Hypothalamus (tissue), 51 donors: ENCODE data around the gene UBE2R2.
"Not testable (repeated sequence)": the region's sequence is repeated elsewhere in the genome, so short reads cannot be mapped to it uniquely, and the experiment has no call there.

Source experiments
- DNase-seq, 51 donors: peaks; one replicate each; lab custom pipeline; 2025; lab: John Stamatoyannopoulos, UW

UBE2R2 gene

DNA sequence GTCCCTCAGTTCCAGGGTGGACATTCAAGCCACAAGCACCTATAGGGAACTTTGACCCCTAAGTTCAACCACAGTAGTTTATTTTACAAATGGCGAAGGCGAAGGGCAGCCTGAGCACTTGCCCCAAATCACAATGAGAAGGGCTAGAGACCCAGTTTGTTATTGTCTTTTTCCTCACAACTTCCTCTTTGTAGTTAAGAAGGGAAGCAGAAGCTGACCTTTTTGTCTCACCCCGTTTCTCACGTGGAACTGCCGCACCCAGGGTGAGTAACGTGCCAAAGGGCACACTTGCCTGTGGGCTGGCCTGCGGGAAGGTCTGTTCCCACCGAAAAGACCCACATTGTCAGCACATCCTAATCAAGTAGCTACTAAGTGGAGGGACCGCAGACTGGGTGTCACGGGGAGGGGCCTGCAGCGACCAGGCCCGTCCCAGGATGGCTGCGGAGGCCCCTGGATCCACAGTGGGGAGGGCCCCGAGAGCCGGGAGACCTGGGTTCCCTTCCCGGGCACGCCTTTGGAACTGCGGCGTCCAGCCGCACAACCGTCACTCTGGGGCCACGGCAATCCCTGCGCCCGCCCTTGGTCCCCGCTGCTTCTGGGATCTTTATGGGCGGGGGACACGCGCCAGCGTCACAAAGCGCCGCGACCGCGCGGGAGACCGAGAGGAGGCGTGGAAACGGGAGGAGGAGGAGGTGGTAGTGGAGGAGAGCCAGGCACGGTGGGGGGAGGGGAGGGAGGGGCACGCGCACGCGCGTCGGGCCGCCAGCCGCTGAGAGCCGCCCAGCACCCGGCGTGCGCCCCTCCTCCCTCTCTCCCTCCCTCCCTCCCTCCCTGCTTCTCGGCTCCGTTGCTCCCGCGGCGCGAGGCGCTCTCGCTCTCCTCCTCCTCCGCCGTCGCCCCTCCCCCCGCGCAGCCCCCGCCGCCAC lies at the start of gene UBE2R2:
Gene UBE2R2 (plus strand): TSS at position 834 of the 926 bp plus-strand sequence. CDS start 598 bp downstream, outside the sequence.
- DNase-seq = peak; percentile 69 to 96 (median 92)

- DNase-seq = not testable (repeated sequence)
These were observed 46.6 kb upstream of the UBE2R2 start for GRCh38 chr9:33770156-33770880.

- not testable (repeated sequence) for DNase-seq
These were observed 43.8 kb upstream of the UBE2R2 start for GRCh38 chr9:33773135-33773534.

DNA sequence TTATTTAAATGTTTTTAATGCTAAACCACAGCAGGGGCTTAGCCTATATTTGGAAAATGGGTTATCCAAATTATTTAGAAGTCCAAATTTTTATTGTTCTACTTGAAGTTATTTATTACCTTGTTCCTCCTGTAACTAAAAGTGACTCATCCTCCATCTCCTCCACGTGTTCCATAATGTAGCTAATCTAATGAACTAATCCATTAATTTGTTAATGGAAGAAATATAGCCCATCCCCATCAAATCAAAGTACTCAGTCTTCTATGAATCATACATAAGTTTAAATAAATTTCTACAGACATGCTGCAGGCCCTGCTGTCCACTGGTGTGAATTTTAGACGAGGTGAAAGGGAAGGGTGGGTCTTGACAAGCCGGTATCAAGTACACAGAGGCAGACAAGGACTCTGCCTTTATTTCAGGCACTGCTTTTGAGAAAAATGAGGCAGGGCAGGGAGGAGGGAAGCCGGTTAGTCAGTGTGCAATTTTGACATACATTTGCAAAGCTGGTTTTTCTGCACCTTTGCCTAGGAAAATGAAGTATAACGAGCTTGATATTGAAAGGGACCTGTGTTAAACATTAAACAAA lies 42.8 kb upstream of the UBE2R2 start:
- DNase-seq = not testable (repeated sequence)

DNA sequence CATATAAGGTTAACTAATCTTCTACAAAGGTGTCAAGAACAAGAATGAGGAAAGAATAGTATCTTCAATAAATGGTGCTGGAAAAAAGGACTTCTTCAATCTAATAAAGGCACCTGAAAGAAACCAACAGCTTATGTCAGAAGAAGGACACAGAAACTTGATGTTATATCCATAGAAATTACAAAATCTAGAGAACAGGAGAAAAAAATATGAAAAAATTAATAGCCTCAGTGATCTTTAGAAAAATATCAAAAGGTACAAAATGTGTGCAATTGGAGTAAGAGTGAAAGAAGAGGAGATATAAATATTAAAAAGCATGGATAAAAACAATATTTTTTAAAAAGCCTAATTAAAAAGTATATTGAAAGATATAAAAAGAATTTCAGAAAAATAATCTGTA lies 40.4 kb upstream of the UBE2R2 start:
- DNase-seq = no peak

DNA sequence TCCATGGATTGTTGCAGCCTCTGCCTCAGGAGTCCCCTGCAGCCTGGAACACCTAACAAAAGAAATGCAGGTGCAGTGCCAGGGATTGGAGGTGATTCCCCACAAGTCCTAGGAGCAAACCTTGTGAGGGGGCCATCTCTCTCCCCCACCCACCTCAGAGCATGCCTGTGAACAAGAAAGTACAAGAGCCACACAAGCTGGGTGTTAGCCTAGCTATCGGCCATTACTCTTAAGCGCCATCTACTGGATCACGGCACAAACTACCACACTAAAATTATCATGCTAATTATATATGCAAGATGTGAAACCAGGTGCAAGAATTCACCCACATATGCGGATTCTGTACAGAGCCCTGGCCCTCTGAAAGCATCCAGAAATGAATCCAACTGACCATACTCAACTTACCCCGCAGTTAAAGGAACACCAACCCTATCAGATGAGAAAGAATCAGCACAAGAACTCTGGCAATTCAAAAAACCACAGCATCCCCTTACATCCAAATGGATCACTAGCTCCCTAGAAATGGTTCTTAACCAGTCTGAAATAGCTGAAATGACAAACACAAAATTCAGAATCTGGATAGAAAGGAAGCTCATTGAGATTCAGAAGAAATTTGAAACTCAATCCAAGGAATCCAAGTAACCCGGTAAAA lies 38.1 kb upstream of the UBE2R2 start:
- peak in 20 of 51 donors; percentile 1 to 49 (median 10) for DNase-seq

GRCh38 chr9:33780276-33780675 lies 36.7 kb upstream of the UBE2R2 start:
- no peak for DNase-seq

DNA sequence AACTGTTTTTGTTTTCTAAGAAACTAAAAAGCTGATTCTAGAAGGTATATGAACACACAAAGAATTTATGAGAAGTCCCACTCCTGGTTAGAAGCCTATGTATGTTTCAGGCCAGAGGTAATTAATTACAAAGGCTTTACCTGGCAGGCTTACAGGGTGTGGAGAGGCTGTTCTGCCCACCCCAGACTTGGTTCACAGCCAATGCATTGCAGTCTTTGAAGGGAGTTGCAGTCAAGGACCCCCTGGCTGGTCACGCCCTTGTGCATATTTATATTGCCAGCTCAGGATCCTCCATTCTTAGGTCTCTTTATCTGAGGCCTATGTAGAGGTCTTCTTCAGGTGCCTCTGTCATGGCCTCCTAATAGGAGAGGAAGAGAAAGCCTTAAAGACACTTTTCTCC lies 35.2 kb upstream of the UBE2R2 start:
- no peak for DNase-seq

GRCh38 chr9:33782395-33783152 lies 34.4 kb upstream of the UBE2R2 start:
- DNase-seq = no peak

- DNase-seq = no peak
These were observed 31.0 kb upstream of the UBE2R2 start for GRCh38 chr9:33785914-33786313.

GRCh38 chr9:33786681-33787080 lies 30.3 kb upstream of the UBE2R2 start:
- DNase-seq = no peak

GRCh38 chr9:33787839-33788238 lies 29.1 kb upstream of the UBE2R2 start:
- DNase-seq = no peak

DNA sequence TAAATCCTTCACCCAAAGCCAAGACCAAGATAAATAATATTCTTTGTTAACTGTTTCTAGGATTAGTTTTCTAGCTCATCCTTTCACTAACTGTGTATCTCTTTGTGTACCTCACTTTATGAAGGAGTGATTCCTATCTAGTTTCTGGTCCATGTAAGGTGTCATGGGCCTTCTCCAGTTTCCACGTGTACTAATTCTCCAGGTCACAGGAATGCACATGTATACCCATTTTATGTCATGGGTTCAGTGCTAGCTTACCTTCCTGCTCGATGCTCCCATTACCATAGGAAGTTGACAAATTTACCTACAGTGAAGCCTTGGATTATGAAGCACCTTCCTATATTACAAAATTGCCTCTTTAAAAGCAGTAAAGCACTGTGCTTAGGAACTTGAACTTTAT lies 27.5 kb upstream of the UBE2R2 start:
- not testable (repeated sequence) for DNase-seq

GRCh38 chr9:33791117-33791516 lies 25.8 kb upstream of the UBE2R2 start:
- DNase-seq = no peak

DNA sequence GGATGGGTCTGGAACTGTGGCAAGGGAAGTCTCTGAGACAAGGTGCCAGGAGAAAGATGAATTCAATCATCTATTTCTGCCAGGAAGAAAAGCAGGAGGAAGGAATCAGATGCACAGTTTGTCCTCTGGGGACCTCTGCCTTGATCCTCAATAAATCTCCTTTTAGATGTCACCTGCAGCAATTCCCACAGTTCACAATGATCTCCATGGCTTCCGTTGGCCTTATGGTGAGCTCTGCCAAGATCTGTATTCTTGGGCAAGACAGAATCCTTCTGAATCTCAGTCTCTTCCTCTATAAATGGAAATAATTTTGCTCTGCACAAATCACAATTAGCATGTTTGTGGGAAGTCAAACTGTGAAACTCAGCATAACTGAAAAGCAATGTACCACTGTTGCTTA lies 23.5 kb upstream of the UBE2R2 start:
- not testable (repeated sequence) for DNase-seq

DNA sequence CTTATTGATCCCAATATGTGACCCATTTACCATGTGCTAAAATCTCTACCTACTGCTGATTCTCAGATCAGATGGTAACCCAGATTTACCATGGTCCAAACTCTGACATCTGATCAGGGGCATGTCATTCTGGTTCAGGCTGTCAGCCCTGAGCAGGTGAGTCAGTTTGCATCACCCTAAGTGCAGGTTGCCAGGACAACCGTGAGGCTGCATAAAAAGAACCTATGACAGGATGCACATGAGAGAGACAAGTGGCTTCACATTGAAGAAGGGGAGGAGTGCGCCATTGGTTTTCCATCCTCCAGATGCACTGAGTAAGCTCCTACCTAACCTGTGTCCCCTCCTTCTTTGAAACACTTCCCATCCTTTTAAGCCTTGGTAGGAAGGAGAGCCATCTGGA lies 22.4 kb upstream of the UBE2R2 start:
- DNase-seq = peak in 4 of 51 donors; percentile 6 to 24 (median 18)

GRCh38 chr9:33795281-33795680 lies 21.7 kb upstream of the UBE2R2 start, which contains the start of gene PRSS3:
Gene PRSS3, plus strand, starts transcription at chr9:33795561. Its CDS starts 13 bp downstream, at chr9:33795574.
- no peak for DNase-seq

DNA sequence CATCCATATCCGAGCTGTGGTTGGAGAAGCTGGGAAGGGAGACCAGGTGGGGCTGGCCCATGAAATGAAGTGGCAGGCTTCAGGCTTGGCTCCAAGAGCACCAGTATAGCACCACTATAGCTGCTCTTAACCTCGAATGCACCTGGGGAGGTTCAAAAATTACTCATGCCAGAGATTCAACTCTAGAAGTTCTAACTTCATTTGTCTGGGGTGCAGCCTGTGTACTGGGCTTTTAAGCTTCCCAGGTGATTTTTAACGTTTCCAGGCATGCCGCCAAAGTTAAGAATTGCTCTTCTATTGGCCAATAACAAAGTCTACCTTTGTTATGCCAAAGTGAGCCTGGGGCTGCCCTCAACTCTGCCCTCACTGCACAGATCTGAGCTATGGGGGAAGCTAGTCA lies 21.1 kb upstream of the UBE2R2 start:
- no peak for DNase-seq

GRCh38 chr9:33796679-33797078 lies 20.3 kb upstream of the UBE2R2 start:
- DNase-seq = not testable (repeated sequence)

GRCh38 chr9:33797837-33798236 lies 19.1 kb upstream of the UBE2R2 start:
- DNase-seq = no peak
